Gastrocnemius medialis (tissue), 4 donors: ENCODE measurements around the gene C4BPB.

Experiments used
- CTCF ChIP-seq, 5 experiments: fragments of 450-650 bp in 3 of 5; fragments of 200-600 bp in 2 of 5; sonication (generic) in 2 of 5; IDR thresholded peaks in 4 of 5; conservative IDR thresholded peaks in 1 of 5; 1 replicate in 4 of 5; 2 replicates in 1 of 5; pipeline ENCODE4 v1.5.1; 2016 to 2019; ENCODE audit warnings: antibody characterized with exemption in 5 of 5, mild to moderate bottlenecking in 3 of 5, moderate library complexity in 3 of 5
- POLR2A ChIP-seq, 2 donors: fragments of 450-650 bp; IDR thresholded peaks; one replicate each; pipeline ENCODE4 v1.6.1; 2017; ENCODE audit warnings: antibody characterized with exemption in 2 of 2, mild to moderate bottlenecking in 2 of 2, moderate library complexity in 2 of 2

GRCh38 chr1:207091200-207091908, 2.7 kb downstream of the C4BPB start:
- TF ChIP-seq POLR2A (IDR thresholded peaks at IDR 0.05) (no peak), CTCF (IDR thresholded peaks at IDR 0.05 in 4 of 5, conservative IDR thresholded peaks at IDR 0.05 in 1 of 5) (no peak)
